Vagina (tissue), 2 donors: ENCODE results near the gene TTC39C.

Source experiments
- CTCF ChIP-seq, 3 experiments: fragments of 450-650 bp in 2 of 3; fragments of 200-600 bp in 1 of 3; sonication (generic) in 1 of 3; IDR thresholded peaks; one replicate each; pipeline ENCODE4 v1.5.1; 2017 to 2019; ENCODE audit warnings: antibody characterized with exemption in 3 of 3, mild to moderate bottlenecking in 2 of 3, moderate library complexity in 2 of 3
- POLR2A ChIP-seq, 2 donors: fragments of 450-650 bp; IDR thresholded peaks; one replicate each; pipeline ENCODE4 v1.6.1; 2017; ENCODE audit warnings: antibody characterized with exemption in 2 of 2, mild to moderate bottlenecking in 2 of 2, moderate library complexity in 2 of 2
- POLR2AphosphoS5 ChIP-seq, 2 donors: sonication (generic); formaldehyde crosslinking; IDR thresholded peaks; one replicate each; pipeline ENCODE4 v1.9.0; 2017; ENCODE audit warnings: antibody characterized with exemption in 2 of 2, mild to moderate bottlenecking in 2 of 2, low read depth in 1 of 2; ENCODE audit not compliant: insufficient read depth in 1 of 2

- TF ChIP-seq CTCF (IDR thresholded peaks at IDR 0.05) (no peak), POLR2AphosphoS5 (IDR thresholded peaks at IDR 0.05; ENCODE audit: insufficient read depth in 1 of 2, low read depth in 1 of 2) (no peak), POLR2A (IDR thresholded peaks at IDR 0.05) (no peak)
These were observed 3.8 kb downstream of the TTC39C start for GRCh38 chr18:24018299-24018886.
